Spleen (tissue), 11 donors: Measurements from ENCODE around the gene THSD7A. TPM values are rescaled to one million over a fixed set of nuclear protein-coding genes. Genes with fewer than 3 reads are reported as not detected.
A peak's percentile ranks its signal among the peaks of the same experiment; 100 is the strongest.

Experiments
- DNase-seq: peaks from one replicate; pipeline ENCODE4 v3.0.0-alpha.2; 2020
- H3K27ac ChIP-seq, 8 donors: fragments of 200-600 bp; sonication (generic) in 7 of 8; 1 replicate in 4 of 8; 2 replicates in 4 of 8; pipeline versions ENCODE4 v1.5.0 to v1.8.0; 2016 to 2021; ENCODE audit warnings: inconsistent platforms in 4 of 8, mild to moderate bottlenecking in 4 of 8, moderate library complexity in 1 of 8
- H3K27me3 ChIP-seq, 7 donors: fragments of 200-600 bp; sonication (generic) in 6 of 7; replicated peaks in 1 of 7; 1 replicate in 4 of 7; 2 replicates in 3 of 7; pipeline versions ENCODE4 v1.5.0 to v1.8.0; 2016 to 2021; ENCODE audit warnings: inconsistent platforms in 3 of 7, mild to moderate bottlenecking in 1 of 7
- H3K36me3 ChIP-seq, 6 donors: fragments of 200-600 bp; sonication (generic) in 5 of 6; 1 replicate in 4 of 6; 2 replicates in 2 of 6; pipeline versions ENCODE4 v1.5.0 to v1.8.0; 2016 to 2021; ENCODE audit warnings: inconsistent platforms in 2 of 6
- H3K4me1 ChIP-seq, 6 donors: fragments of 200-600 bp; sonication (generic) in 5 of 6; 1 replicate in 3 of 6; 2 replicates in 3 of 6; pipeline versions ENCODE4 v1.5.0 to v1.8.0; 2016 to 2021; ENCODE audit warnings: inconsistent platforms in 3 of 6
- H3K4me3 ChIP-seq, 8 donors: fragments of 200-600 bp; sonication (generic) in 7 of 8; 1 replicate in 4 of 8; 2 replicates in 4 of 8; pipeline versions ENCODE4 v1.5.0 to v1.8.0; 2016 to 2021; ENCODE audit warnings: inconsistent platforms in 4 of 8, mild to moderate bottlenecking in 4 of 8, moderate library complexity in 2 of 8
- H3K9me3 ChIP-seq, 8 donors: fragments of 200-600 bp; sonication (generic) in 7 of 8; 1 replicate in 4 of 8; 2 replicates in 4 of 8; pipeline versions ENCODE4 v1.5.0 to v1.8.0; 2016 to 2021; ENCODE audit warnings: inconsistent platforms in 4 of 8
- CTCF ChIP-seq, 11 experiments: fragments of 200-600 bp in 7 of 11; fragments of 450-650 bp in 4 of 11; sonication (generic) in 4 of 11; IDR thresholded peaks in 8 of 11; conservative IDR thresholded peaks in 3 of 11; 1 replicate in 7 of 11; 2 replicates in 4 of 11; pipeline versions ENCODE4 v1.4.0 to v1.8.0; 2016 to 2021; ENCODE audit warnings: antibody characterized with exemption in 11 of 11, inconsistent platforms in 4 of 11, mild to moderate bottlenecking in 1 of 11
- POLR2A ChIP-seq, 3 donors: fragments of 450-650 bp; IDR thresholded peaks; one replicate each; pipeline ENCODE4 v1.5.1; 2017; ENCODE audit warnings: antibody characterized with exemption in 3 of 3, mild to moderate bottlenecking in 1 of 3
- POLR2AphosphoS5 ChIP-seq, 3 donors: sonication (generic); formaldehyde crosslinking; IDR thresholded peaks; one replicate each; pipeline ENCODE4 v1.5.1; 2017; ENCODE audit warnings: antibody characterized with exemption in 3 of 3
- WGBS, 5 donors: extraction: QIAGEN DNeasy Blood & Tissue Kit in 3 of 5; methylation state at CpG; one replicate each; pipeline versions ENCODE4 v1.1.5 to v1.1.7; 2013 to 2018; 5-methylcytosine and 5-hydroxymethylcytosine counted together
- intact Hi-C: fragments of 100-400 bp; cut with DNase I; formaldehyde crosslinking; loops from one replicate; pipeline ENCODE4 v1.15.0; 2023; ENCODE audit warnings: low total_unique reads
- polyA plus RNA-seq, 3 donors: library from polyadenylated mRNA; stranded (reverse); fragments of 200-250 nt; gene quantifications; one replicate each; pipeline ENCODE4 v1.2.1, GENCODE V29; 2013
- total RNA-seq, 7 donors: library from RNA; depleted of rRNA in 3 of 7; stranded (reverse); fragments of >200 nt in 3 of 7; fragmentation: NEBNext Ultra II Directional in 4 of 7; extraction: Animal tissue kit (Norgen Biotek cat#: 25700) in 4 of 7; gene quantifications; one replicate each; pipeline versions ENCODE4 v1.1.0 to v1.2.1, GENCODE V29; 2016 to 2021
- donor health status: healthy with polysubstance abuse.
- donor health status: DM: no; HTN: no; CAD: no; lungs with moderate emphysema.
- donor health status: DM: no; HTN: no; CAD: no.
- donor health status: Bipolar disorder and iron deficiency.
- donor health status: healthy.
- donor health status: DM: no; HTN: no; CAD: no.
- donor health status: DM: yes; HTN: yes; CAD: no.

THSD7A gene
- total and polyA plus RNA-seq, 10 donors, result 0.29 to 8.7 (median 4.2) TPM

DNA sequence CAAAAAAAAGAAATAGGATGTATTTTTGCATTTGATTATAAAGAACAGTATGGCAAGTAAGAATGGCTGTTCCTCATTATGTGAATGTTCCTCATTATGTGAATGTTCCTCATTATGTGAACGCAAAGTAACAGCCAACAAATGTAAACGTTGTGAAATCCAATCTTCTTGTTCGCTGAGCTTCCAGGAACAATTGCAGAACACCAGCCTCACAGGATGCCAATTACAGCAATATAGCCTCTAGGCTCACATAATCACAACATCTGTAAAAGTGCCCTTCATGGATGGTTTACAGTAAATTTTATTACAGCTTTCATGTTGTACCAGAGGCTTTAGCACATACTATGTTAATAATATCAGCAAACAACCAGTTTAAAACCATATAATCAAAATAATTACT, 71.6 kb downstream of the THSD7A start:
- 34 to 64% (median 45%) methylated on average over 3 of the region's 3 CpGs for WGBS, 5 donors
- H3K36me3 ChIP-seq, result no peaks in the 10 kb centered on the region
- H3K9me3 ChIP-seq, result no peaks in the 10 kb centered on the region
- no peak overlapping the region for H3K4me3 ChIP-seq
- TF ChIP-seq POLR2AphosphoS5 (IDR thresholded peaks at IDR 0.05), result no peak
- TF ChIP-seq POLR2A (IDR thresholded peaks at IDR 0.05), result no peak
- no peaks in the 10 kb centered on the region for H3K4me1 ChIP-seq
- DNase-seq, result no peak
- intact Hi-C loops, result no loop called here
- no peaks in the 10 kb centered on the region for H3K27me3 ChIP-seq
- H3K27ac ChIP-seq, result peak overlapping the region in 2 of 8 donors; percentile 59 to 60

GRCh38 chr7:11758627-11759111, 73.3 kb downstream of the THSD7A start:
- H3K4me3 ChIP-seq, result no peak overlapping the region
- H3K27ac ChIP-seq, result no peak overlapping the region
- H3K27me3 ChIP-seq, result no peaks in the 10 kb centered on the region
- intact Hi-C loops, result no loop called here
- no peaks in the 10 kb centered on the region for H3K4me1 ChIP-seq
- 82 to 93% (median 84%) methylated on average over 2 of the region's 2 CpGs for WGBS, 5 donors
- no peaks in the 10 kb centered on the region for H3K9me3 ChIP-seq
- TF ChIP-seq POLR2AphosphoS5 (IDR thresholded peaks at IDR 0.05) (no peak), POLR2A (IDR thresholded peaks at IDR 0.05) (no peak), CTCF (IDR thresholded peaks at IDR 0.05 in 8 of 11, conservative IDR thresholded peaks at IDR 0.05 in 3 of 11) (no peak)
- H3K36me3 ChIP-seq, result no peaks in the 10 kb centered on the region
- DNase-seq, result no peak

DNA sequence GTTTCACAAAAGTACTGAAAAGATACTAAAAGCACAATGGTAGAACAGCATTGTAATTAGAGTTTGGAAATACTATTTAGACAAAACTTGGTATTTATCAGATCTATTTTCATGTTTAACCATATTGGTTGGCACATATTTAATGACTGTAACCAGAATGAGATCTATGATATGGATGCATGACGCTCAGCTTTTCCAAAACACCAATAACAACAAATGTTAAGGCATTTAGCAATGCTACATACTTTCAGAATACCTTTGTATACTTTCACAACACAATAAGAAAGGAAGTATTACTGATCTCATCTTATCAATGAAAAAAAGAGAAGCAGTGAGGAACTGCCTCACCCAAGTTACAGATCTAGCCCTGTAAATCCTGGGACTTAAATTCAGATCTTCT, 74.8 kb downstream of the THSD7A start:
- Histone ChIP-seq H3K36me3 (no peaks in the 10 kb centered on the region), H3K27ac (no peak overlapping the region), H3K9me3 (no peaks in the 10 kb centered on the region), H3K27me3 (no peaks in the 10 kb centered on the region), H3K4me3 (no peak overlapping the region), H3K4me1 (no peaks in the 10 kb centered on the region)
- no peak for DNase-seq
- TF ChIP-seq CTCF (IDR thresholded peaks at IDR 0.05 in 8 of 11, conservative IDR thresholded peaks at IDR 0.05 in 3 of 11) (no peak), POLR2A (IDR thresholded peaks at IDR 0.05) (no peak), POLR2AphosphoS5 (IDR thresholded peaks at IDR 0.05) (no peak)
- WGBS, 5 donors, result 75 to 92% (median 84%) methylated on average over 1 of the region's 1 CpG
- intact Hi-C loops, result no loop called here

- no peaks in the 10 kb centered on the region for H3K36me3 ChIP-seq
- no peak overlapping the region for H3K27ac ChIP-seq
- intact Hi-C loops, result no loop called here
- WGBS, 5 donors, result 85 to 95% (median 88%) methylated on average over 3 of the region's 3 CpGs
- no peak for DNase-seq
- TF ChIP-seq CTCF (IDR thresholded peaks at IDR 0.05 in 8 of 11, conservative IDR thresholded peaks at IDR 0.05 in 3 of 11) (no peak), POLR2A (IDR thresholded peaks at IDR 0.05) (no peak), POLR2AphosphoS5 (IDR thresholded peaks at IDR 0.05) (no peak)
- no peaks in the 10 kb centered on the region for H3K4me1 ChIP-seq
- no peak overlapping the region for H3K4me3 ChIP-seq
- H3K27me3 ChIP-seq, result no peaks in the 10 kb centered on the region
- H3K9me3 ChIP-seq, result no peaks in the 10 kb centered on the region
Measured at GRCh38 chr7:11754933-11755332, 77.1 kb downstream of the THSD7A start.

- H3K4me1 ChIP-seq, result no peaks in the 10 kb centered on the region
- no peaks in the 10 kb centered on the region for H3K9me3 ChIP-seq
- no peak overlapping the region for H3K4me3 ChIP-seq
- intact Hi-C loops, result no loop called here
- TF ChIP-seq CTCF (IDR thresholded peaks at IDR 0.05 in 8 of 11, conservative IDR thresholded peaks at IDR 0.05 in 3 of 11), result no peak
- TF ChIP-seq POLR2A (IDR thresholded peaks at IDR 0.05), result no peak
- no peak for TF ChIP-seq POLR2AphosphoS5 (IDR thresholded peaks at IDR 0.05)
- no peaks in the 10 kb centered on the region for H3K36me3 ChIP-seq
- H3K27ac ChIP-seq, result no peak overlapping the region
- H3K27me3 ChIP-seq, result no peaks in the 10 kb centered on the region
- no peak for DNase-seq
- 55 to 75% (median 70%) methylated on average over 2 of the region's 2 CpGs for WGBS, 5 donors
Measured at GRCh38 chr7:11754123-11754522, 77.9 kb downstream of the THSD7A start.
